Measurements from ENCODE around the gene RPSA.
"Not testable (repeated sequence)": the region's sequence is repeated elsewhere in the genome, so short reads cannot be mapped to it uniquely, and the experiment has no call there.

The RPSA gene

DNA sequence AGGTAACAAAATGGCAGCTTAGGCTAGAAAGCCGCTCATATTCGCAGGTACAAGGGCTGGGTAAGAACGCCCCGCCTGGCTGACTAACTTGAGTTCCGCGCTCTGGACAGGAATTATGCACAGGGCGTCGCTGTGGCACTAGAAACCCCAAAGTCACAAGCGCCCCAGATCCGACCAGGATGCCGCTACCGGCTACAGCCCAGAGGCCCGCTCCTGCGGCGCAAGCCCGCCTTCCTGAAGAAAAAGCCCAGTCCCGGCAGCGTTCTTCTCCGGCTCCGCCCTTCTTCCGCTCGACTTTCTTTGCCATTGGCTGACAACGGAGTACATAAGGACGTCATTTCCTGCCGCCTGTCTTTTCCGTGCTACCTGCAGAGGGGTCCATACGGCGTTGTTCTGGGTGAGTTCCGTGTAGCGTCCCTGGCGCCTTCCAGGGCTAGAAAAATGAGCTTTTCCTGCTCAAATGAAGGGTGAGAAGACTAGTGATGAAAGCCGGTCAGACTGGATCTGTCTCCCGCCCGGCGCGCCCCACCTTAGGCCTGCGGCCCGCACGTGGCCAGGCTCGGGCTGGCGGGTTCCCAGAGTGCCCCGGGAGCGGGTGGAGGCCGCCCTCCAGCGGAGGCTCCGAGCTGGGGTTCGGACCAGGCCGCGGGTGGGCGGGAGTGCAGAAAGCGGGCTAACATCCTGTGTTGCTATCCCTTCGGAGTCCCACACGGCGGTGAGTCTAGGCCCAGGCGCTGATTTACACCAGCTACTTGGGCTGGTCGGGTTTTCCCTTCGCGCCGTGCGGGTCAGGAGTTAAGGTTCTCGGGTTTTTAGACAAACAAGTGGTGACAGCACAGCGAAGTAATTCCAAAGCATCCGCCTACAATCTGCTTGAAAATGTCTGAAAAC, at the start of gene RPSA:
Gene RPSA (plus strand): TSS at position 353 of the 891 bp plus-strand sequence. CDS start 934 bp downstream, outside the sequence.
- DNase-seq (ENCODE audit: low spot score) = peak; percentile 92

DNA sequence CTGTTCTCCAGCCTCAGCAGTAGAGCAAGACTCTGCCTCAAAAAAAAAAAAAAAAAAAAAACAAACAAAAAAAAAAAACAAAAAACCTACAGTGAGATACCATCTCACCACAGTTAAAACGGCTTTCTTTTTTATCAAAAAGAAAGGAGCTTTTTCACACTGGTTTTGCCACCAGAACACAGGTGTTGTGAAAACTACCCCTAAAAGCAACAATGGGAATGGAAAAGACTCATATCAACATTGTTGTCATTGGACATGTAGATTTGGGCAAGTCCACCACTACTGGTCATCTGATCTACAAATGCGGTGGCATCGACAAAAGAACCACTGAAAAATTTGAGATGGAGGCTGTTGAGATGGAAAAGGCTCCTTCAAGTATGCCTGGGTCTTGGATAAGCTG, 48.2 kb upstream of the RPSA start:
- DNase-seq (ENCODE audit: low spot score) = no peak

DNA sequence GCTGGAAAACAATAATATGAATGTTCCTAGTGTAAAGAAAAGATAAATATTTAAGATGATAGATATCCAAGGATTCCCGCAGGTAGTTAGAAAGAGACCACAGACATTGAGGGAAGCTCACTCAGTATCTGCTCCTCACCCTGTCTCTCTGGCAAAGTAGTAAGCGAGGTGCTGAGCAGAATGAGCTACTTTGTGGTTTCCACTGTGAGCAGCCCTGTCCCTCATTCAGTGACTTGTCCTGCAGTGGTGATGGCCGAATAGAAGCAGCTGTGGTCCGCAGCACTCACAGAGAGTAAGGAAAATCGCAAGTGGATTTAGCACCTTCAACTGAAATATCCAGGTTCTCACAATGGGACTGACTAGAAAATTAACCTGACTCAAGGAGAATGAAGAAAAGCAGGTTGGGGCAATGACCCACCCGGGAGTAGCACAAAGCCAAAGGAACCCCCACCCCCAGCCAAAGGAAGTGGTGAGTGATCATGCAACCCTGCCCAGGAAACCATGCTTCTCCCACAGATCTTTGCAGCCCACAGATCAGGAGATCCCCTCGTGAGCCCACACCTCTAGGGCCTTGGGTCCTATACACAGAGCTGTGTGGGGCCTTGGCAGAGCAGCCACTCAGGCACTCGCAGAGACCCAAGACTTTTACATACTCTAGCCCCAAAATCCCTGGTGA, 45.1 kb upstream of the RPSA start:
- DNase-seq (ENCODE audit: low spot score) = no peak

DNA sequence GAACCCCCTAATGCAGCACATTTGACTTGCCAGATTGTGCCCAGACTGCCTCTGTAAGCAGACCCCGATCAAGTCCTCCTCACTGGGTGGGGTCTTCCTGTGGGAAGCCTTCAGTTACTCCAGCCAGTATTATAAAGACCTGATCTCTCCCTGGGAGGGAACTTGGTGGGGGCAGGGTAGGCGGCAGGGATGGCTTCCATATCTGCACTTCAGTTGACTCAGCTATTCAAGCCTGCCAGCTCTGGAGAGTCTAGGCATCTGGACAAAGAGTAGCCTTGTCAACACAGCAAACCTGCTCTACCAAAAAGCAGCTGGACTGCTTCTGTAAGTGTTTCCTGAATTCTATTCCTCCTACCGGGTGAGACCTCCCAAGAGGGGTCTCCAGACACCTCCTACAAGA, 44.3 kb upstream of the RPSA start:
- no peak for DNase-seq (ENCODE audit: low spot score)

DNA sequence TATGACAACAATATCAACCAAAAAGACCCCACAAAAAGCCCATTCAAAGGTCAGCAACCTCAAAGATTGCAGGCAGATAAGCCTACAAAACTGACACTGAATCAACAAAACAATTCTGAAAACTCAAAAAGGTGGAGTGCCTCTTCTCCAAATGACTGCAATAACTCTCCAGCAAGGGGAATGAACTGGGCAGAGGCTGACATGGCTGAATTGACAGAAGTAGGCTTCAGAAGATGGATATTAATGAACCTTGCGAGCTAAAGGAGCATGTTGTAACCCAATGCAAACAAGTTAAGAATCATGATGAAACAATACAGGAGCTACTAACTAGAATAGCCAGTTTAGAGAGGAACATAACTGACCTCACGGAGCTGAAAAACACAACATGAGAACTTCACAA, 43.7 kb upstream of the RPSA start:
- no peak for DNase-seq (ENCODE audit: low spot score)

DNA sequence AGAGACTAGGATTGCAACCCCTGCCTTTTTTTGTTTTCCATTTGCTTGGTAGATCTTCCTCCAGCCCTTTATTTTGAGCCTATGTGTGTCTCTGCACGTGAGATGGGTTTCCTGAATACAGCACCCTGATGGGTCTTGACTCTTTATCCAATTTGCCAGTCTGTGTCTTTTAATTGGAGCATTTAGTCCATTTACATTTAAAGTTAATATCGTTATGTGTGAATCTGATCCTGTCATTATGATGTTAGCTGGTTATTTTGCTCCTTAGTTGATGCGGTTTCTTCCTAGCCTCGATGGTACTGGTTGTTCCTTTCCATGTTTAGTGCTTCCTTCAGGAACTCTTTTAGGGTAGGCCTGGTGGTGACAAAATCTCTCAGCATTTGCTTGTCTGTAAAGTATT, 36.1 kb upstream of the RPSA start:
- DNase-seq (ENCODE audit: low spot score) = not testable (repeated sequence)

DNA sequence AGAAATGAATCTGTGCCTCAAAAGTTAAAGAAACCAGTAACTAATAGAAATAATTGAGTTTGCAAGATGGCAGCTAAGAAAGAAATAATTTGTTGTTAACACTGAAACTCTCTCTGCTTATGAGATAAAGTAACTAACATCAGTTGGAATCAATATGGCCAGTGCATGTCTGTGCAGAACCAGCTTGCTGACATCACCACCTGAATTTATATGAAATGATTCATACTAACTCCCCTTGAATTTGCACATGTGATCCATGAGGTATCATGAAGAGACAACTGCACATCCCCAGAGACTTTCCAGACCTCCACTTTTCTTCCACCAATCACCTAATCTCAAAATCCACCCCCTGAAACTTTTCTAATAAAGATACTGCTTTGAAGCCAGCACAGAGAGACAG, 33.7 kb upstream of the RPSA start:
- DNase-seq (ENCODE audit: low spot score) = no peak

DNA sequence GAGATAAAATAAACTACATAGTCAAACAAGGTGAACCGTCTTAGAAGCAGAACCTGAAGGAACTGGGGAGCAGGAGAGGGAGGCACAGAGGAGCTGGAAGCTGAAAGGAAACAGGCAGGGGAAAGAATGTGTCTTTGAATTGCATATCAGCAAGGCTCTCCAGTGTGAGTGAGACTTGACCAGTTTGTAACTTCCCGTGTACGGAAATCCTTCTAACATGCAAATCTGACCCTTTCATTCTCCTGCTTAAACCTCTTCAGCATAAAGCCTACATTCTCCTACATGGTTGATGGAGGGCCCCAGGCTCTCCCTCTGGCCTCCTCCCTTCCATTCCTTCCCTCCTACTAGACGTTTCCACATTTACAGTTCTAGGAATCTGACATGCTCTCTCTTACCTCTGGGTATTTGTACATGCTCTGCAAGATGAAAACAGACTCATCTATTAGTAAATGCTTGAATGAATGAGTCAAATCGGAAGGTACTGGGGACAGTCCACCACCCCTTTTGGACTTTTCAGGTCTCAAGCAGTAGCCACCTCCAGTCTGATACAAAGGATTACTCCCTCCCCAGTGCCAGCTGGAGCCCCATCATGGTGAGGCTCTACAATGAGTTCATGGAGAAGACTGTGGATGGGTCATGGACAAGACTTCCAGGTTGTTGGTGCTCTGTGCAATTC, 29.4 kb upstream of the RPSA start:
- no peak for DNase-seq (ENCODE audit: low spot score)

DNA sequence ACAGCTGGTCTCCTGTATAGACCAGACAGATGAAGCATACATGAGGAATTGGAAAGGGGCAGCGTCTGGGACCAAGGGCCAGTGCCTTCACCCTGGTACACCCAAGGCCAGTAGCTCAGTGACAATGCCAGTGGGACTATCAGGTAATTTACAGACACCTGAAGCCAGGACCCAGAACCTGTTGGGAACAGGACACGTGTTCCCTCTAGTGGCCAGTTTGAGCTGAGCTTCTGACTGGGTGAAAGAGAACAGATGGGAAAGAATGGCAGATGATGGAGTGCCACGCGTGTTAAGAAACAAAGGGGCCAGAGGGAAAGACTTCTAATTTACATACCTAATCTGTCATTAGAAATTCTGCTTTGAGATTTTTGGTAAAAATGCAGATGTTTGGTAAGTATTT, 28.4 kb upstream of the RPSA start:
- DNase-seq (ENCODE audit: low spot score) = no peak

DNA sequence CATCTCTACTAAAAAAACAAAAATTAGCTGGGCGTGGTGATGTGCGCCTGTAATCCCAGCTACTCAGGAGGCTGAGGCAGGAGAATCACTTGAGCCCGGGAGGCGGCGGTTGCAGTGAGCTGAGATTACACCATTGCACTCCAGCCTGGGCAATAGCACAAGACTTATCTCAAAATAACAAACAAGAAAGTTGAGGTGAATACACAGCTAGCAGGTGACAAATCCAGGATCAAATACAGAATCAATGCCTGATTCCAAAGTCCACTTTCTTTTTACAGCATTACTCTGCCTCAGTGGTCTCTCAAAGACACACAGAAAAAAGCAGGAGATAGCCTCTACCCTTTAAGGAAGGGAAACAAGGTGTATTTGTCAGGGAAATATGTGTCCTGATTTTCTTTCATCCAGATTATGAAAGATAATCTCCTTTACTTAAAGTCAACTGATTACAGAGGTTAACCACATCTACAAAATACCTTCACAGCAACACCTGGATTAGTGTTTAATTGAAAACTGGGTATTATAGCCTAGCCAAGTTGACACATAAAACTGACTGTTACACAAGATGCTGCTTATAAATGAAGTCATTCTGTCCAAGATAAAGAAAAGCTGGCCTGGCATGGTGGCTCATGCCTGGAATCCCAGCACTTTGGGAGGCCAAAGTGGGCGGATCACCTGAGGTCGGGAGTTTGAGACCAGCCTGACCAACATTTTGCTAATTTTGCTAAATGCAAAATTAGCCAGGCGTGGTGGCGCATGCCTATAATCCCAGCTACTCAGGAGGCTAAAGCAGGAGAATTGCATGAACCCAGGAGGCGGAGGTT, 27.4 kb upstream of the RPSA start:
- DNase-seq (ENCODE audit: low spot score) = no peak

DNA sequence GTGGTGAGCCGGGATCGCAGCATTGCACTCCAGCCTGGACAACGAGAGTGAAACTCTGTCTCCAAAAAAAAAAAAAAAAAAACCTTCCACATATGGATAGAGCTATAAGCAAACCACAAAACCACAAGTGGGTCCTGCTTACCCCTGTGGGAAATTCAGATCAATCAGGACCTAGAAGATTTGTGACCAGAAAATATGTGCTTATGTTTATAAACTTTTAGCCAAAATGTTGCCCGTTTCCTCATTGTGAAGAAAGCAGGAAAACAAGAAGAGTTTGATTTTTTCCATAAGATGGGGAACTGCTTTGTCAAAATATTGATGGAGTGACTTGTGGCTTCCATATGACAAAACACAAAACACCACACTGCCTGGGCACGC, 26.8 kb upstream of the RPSA start:
- no peak for DNase-seq (ENCODE audit: low spot score)

DNA sequence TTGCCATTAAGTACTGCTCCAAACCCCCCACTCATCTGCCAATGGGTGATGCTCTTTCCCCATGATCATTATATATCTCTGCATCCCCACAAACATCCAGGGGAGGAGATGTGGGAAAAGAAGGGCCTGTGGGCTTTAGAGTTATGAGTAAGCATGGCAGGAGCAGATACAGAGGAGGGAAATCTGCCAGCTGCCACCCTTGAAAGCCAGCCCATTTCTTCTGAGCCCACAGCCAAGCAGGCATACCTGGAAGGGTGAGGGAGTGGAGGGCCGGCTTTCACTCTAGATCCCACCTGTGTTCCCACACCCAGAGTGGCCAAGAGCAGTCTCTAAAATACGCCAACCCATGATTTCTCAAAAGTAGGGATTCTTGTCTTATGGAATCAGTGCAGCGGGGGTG, 25.1 kb upstream of the RPSA start:
- DNase-seq (ENCODE audit: low spot score) = no peak

DNA sequence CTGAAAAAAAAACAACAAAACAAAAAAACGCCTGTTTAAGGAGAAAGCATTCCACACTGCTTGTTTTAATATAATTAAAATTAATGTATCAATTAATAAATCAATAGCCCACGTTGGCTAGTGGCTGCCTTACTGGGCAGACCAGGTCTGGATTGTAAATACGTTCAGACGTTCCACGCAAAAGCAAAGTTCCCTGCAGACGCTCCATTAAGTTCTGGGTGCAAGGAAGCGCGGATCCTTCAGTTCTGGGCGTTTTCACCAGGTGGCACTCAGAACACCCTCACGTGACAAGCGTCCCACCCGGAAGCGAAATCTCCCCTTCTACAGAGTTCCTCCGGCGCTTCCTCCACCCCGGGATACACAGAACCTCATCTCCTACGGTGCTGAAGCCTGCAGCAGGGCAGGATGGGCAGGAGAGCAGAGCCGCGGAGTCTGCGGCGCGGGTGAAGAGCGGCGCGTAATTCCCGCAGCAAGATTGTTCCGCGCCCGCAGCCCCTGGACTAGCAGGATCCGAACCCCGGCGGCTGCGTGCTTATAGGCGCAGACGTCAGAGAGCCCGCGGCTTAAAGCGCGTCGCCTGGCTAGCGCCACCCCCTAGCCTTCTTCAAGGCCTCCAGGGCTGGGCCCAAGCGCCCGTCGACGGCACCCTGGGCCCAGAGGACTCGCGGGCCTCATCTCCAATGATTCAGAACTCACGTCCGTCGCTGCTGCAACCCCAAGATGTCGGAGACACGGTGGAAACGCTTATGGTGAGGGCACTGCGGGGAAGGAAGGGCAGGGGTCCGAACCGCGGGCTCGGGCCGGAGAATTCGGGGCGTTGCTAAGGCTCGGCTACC, 23.3 kb upstream of the RPSA start, which contains the start of gene SLC25A38:
Gene SLC25A38 (plus strand): TSS at position 326 of the 836 bp plus-strand sequence. CDS start 355 bp downstream, at position 681.
- DNase-seq (ENCODE audit: low spot score) = peak; percentile 82

DNA sequence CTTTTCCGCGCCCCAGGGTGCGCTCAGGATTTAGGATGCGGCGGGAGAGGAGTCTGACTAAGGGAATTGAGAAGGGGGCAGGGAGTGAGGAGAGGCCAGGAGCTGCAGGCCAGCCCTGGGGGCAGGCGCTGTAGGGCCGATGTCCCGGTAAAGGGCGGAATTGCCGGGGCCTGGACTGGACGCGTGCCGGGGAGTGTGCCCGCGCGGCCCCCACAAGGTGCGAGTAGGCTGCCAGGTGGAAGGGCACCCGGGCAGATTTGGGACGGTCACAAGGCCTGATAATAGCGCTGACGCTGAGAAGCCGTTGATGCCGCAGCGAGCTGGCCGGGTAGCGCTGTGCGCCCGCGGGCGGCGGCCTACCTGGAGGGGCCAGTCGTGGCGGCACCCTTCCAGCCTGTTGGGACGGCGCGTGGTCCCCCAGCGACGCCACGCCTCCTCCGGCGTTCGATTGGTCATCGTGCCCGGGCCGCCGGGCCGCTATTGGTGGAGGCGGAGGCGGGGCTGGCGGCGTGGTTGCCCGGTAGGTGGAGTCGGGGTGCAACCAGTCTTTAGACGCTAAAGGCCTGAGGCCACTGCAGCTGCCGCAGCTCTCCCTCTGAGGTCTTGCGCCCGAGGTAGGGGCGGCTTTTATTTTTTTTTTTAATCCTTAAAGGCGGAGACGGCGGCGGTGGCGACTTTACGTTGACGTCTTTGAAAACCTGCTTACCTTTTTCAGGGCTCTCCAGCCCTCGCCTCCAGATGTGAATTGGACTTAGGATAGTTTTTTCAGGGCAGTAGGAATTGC, 22.4 kb upstream of the RPSA start:
- peak; percentile 93 for DNase-seq (ENCODE audit: low spot score)

DNA sequence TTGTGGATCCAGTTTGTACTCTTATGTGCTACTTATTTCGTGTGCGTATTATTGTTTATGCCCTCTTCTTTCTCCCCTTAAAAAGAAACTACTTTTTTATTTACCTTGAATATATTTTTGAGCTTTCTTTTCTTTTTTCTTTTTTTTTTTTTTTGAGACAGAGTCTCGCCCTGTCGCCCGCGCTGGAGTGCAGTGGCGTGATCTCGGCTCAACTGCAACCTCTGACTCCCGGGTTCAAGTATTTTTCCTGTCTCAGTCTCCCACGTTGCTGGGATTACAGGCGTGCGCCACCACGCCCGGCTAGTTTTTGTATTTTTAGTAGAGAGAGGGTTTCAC, 21.9 kb upstream of the RPSA start:
- no peak for DNase-seq (ENCODE audit: low spot score)

DNA sequence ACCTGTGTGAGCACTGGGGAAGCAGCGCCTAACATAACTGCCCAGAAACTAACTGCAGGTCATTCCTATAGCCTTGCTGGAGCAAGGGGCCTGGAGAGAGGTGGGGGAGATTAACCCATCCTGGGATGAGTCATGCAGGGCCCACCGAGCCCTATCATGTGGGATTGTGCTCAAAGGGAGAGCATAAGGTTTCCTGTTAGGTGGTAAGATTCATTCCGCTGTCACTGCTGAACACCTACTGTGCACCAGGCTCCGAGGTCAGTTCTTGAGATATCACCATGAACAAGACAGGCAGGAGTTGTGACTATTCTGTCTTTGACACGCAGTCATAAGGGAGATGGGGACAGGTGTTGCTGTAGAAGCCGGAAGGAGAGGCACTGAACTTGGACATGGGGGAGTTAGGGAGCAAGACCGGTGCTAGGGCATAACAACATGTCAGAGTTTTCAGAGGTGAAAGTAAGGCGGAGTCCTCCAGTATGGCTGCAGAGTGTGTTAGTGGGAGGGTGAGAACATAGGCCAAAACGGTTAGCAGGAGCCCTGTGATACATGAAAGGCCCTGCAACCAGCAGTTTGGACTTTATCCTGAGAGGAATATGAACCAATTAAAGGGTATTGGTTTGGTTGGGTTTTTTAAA, 20.9 kb upstream of the RPSA start:
- no peak for DNase-seq (ENCODE audit: low spot score)

DNA sequence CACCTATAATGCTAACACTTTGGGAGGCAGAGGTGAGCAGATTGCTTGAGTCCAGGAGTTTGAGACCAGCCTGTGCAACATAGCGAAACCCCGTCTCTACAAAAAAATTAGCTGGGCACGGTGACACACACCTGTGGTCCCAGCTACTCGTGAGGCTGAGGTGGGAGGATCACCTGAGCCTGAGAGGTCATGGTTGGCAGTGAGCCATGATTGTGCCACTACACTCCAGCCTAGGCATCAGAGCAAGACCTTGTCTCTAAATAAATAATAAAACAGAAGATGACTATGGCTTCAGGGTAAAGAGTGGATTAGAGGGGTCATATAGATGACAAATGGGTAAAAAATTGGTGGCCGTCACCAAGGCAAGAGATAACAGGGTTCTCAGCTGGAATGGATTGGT, 20.2 kb upstream of the RPSA start:
- DNase-seq (ENCODE audit: low spot score) = no peak

DNA sequence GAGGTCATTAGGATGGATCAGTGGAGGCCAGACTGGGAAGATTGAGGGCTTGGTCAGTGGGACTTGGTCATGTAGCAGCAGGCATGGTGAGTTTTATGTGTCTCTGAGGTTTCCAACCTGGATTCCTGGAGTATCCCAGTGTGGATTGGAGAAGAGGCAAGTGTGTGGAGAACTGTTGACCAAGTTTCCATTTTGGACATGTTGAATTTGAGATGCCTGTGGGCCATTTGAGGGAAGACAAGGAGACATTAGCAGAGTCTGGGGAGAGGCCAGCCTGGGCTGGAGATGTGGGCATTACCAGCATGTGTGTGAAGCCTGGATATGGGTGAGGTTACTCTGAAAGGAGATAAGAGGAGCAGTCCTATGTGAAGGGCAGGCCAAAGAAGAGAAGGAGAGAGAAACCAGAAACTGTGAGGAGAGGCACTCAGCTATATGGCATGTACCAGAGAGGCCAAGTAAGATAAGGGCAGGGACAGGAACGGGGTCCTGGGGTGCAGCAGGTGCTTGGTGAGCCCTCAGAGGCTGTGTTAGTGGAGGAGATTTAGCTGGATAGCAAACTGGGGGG, 19.0 kb upstream of the RPSA start:
- DNase-seq (ENCODE audit: low spot score) = no peak

DNA sequence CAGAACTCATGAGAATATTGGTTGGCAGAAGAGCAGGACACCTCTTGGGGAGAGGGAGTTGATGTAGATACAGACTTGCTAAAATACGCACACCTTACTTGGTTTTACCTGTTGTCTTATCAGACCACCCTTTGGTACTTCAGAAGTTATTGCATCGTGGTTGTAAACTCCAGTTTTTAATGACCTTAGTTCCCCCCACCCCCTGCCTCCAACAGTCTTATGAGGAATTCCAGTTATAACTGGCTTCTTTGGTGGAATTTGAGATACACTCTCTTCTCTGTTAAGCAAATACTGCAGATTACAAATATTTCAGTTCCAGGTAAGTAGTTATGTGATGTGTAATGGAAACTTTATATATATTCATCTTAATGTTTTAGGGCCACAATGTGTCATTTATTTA, 18.4 kb upstream of the RPSA start:
- no peak for DNase-seq (ENCODE audit: low spot score)

All from left forelimb (tissue), 1 donor.